Activated CD8-positive, alpha-beta memory T cell treated with anti-CD3 and anti-CD28 coated beads for 48 hours (primary cell): ENCODE measurements around the gene HEPH.
"Not testable (repeated sequence)": the region's sequence is repeated elsewhere in the genome, so short reads cannot be mapped to it uniquely, and the experiment has no call there.

ENCODE experiments used
- DNase-seq, 3 experiments: peaks; one replicate each; pipeline ENCODE4 v3.0.0-alpha.2; 2020; ENCODE audit warnings: low read depth in 2 of 3, low spot score in 2 of 3

HEPH gene

GRCh38 chrX:66200855-66201795, 37.1 kb downstream of the HEPH start:
- DNase-seq, result no peak

DNA sequence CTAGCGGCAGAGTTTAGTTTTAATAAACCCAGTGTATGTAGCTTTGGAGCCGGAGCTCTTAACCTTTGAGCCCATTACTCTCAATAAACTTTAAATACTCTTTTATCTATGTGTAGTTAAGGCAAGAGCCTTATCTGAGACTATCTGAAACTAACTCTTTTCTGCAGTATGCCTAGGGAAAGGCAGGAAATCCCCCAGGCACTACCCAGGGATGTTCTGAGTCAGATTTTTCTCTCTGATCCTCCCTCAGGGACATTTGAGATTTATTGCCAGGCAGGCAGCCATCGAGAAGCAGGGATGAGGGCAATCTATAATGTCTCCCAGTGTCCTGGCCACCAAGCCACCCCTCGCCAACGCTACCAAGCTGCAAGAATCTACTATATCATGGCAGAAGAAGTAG, 39.1 kb downstream of the HEPH start:
- no peak for DNase-seq

DNA sequence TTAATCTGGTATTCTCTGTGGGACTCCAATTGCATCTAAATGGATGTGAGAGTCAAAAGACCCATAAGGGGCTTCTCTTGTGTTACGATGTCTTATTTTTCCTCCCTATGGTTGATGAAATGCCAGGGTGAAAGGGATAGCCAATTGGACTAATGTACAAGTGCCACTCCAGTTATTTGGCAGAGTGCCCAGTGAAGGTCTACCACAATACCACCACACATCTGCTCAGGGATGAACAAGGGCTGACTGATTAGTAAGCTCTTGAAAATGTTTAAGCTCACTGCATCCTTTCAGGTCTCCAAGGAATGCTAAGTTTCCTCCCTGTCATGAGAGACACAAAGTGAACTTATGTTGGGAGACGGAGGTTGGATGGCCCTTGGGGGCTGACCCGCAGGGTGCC, 57.8 kb downstream of the HEPH start:
- no peak for DNase-seq

- no peak for DNase-seq
Observed at GRCh38 chrX:66232296-66232695, 68.2 kb downstream of the HEPH start.

DNA sequence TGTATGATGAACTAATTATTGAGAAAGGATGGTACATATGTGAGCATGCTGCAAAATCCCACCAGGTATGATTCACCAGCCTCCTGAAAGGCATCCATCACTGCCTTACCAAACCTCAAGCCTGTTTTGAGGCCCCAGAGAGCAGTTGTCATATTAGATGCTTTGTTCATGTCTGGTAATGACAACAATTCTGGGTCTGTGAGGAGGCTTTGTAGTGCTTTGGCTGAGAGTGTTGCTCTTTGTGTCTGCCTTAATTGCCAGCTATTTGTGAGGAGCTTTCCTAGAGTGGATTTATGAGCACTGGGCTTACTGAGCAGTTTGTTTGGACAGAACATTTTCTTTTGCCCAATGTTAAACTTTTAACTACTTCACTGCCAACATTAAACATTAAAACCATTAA, 69.2 kb downstream of the HEPH start:
- DNase-seq, result no peak

DNA sequence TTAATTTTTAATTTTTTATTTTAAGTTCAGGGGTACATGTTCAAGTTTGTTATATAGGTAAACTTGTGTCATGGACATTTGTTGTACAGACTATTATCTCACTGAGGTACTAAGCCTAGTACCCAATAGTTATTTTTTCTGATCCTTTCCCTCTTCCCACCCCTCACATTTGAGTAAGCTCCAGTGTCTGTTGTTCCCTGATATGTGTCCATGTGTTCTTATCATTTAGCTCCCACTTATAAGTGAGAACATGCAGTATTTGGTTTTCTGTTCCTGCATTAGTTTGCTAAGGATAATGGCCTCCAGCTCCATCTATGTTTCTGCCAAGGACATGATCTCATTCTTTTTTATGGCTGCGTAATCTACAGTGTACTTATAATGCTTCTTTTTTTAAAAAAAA, 69.9 kb downstream of the HEPH start:
- DNase-seq, result not testable (repeated sequence)

DNA sequence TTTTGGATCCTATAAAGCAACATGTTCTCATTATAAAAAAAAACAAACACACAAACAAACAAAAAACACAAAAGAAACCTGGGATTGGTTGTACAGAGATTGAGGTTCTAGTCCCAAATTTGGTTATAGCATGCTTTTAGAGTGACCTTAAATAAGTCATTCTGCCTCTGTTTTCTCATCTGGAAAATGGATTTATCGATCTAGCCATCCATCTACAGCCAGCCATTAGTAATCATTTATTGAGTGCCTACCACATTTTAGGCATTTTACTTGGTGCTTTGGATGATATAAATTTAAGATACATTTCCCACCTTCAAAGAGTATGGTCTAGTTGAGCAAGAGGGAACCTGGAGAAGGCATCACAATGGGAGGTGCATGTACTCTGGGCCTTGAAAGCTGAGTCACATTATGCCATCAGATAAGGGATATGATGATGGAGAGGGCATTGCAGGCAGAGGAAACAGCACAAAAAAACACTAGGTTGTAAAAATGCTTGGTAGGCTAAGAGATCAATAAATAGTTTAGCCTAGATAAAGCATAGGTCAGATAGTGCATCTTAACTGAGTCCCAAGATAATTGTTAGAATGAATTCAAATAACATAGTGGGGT, 91.4 kb downstream of the HEPH start:
- DNase-seq, result no peak

DNA sequence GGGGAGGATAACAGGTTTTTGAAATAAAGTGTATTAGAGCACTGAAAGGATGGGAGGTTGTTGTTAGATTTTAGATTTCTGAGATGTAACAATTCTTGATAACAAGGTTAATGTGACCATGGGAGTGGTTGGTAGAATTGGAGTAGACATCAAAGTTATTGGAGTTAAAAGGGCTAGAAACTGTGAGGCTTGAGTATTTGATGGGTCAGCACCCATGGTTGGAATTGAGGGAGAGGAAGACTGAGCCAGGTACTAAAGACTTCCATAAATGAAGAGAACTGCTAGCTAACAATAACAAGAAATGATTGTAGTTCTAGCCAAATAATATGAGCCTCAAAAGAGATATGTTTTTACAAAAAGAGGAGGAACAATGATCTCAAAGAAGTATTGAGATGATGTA, 98.8 kb downstream of the HEPH start:
- no peak for DNase-seq
